ENCODE data around the gene STIMATE. TPM values are rescaled to one million over a fixed set of nuclear protein-coding genes. Genes with fewer than 3 reads are reported as not detected.

Gene STIMATE
- total RNA-seq, 1 experiment from 2014 or later: 13.5 TPM

GRCh38 chr3:52829482-52829881 lies 67.9 kb downstream of the STIMATE start:
- ChIA-PET POLR2A (no interaction called here), CTCF (interaction anchor here (1.1 kb wide), 1 partner anchor 9 kb away, joined by 4 read pairs; no protein-coding TSS in a partner anchor)
- Mint-ChIP-seq H3K4me1 (ENCODE audit: low read depth, unreplicated experiment) (peaks cover 5% of the 10 kb centered on the region), H3K36me3 (ENCODE audit: insufficient read depth, unreplicated experiment) (no peaks in the 10 kb centered on the region), H3K27ac (ENCODE audit: unreplicated experiment) (no peak overlapping the region), H3K9me3 (ENCODE audit: unreplicated experiment) (no peaks in the 10 kb centered on the region), H3K27me3 (ENCODE audit: insufficient read depth, unreplicated experiment) (no peaks in the 10 kb centered on the region), H3K4me3 (ENCODE audit: unreplicated experiment) (no peak overlapping the region)
- Histone ChIP-seq H3K4me3 (ENCODE audit: low read depth, low read length) (no peak overlapping the region), H3K36me3 (ENCODE audit: control insufficient read depth, insufficient read depth, low read length) (no peaks in the 10 kb centered on the region), H3K27me3 (replicated peaks; ENCODE audit: control insufficient read depth, insufficient read depth, low read length) (no peaks in the 10 kb centered on the region), H3K4me1 (no peaks in the 10 kb centered on the region), H3K9me3 (no peaks in the 10 kb centered on the region)
- BruUV-seq (replicated peaks): no TSS peak
- DNase-seq: no peak
- no peak for TF ChIP-seq CTCF (IDR thresholded peaks at IDR 0.05; ENCODE audit: insufficient read depth in 1 of 2, low read depth in 1 of 2, low read length in 1 of 2, severe bottlenecking in 1 of 2, unreplicated experiment in 1 of 2)
- intact Hi-C loops (cut with micrococcal nuclease; ENCODE audit: unreplicated experiment): no loop called here

- no peak overlapping the region for H3K4me3 Mint-ChIP-seq (ENCODE audit: unreplicated experiment)
- no peaks in the 10 kb centered on the region for H3K36me3 Mint-ChIP-seq (ENCODE audit: insufficient read depth, unreplicated experiment)
- H3K27ac Mint-ChIP-seq (ENCODE audit: unreplicated experiment): no peak overlapping the region
- peak in 1 of 2 experiments; percentile 54 for TF ChIP-seq CTCF (IDR thresholded peaks at IDR 0.05; ENCODE audit: insufficient read depth in 1 of 2, low read depth in 1 of 2, low read length in 1 of 2, severe bottlenecking in 1 of 2, unreplicated experiment in 1 of 2)
- BruUV-seq (replicated peaks): no TSS peak
- H3K9me3 Mint-ChIP-seq (ENCODE audit: unreplicated experiment): no peaks in the 10 kb centered on the region
- Histone ChIP-seq H3K4me3 (ENCODE audit: low read depth, low read length) (no peak overlapping the region), H3K27me3 (replicated peaks; ENCODE audit: control insufficient read depth, insufficient read depth, low read length) (no peaks in the 10 kb centered on the region), H3K36me3 (ENCODE audit: control insufficient read depth, insufficient read depth, low read length) (no peaks in the 10 kb centered on the region), H3K9me3 (no peaks in the 10 kb centered on the region), H3K4me1 (no peaks in the 10 kb centered on the region)
- no peaks in the 10 kb centered on the region for H3K27me3 Mint-ChIP-seq (ENCODE audit: insufficient read depth, unreplicated experiment)
- DNase-seq: peak; percentile 50 to 59
- CTCF ChIA-PET: no interaction called here
- peaks cover 5% of the 10 kb centered on the region for H3K4me1 Mint-ChIP-seq (ENCODE audit: low read depth, unreplicated experiment)
- intact Hi-C loops (cut with micrococcal nuclease; ENCODE audit: unreplicated experiment): no loop called here
- POLR2A ChIA-PET: no interaction called here
Observed at GRCh38 chr3:52827866-52828376, 69.4 kb downstream of the STIMATE start.

GRCh38 chr3:52827441-52827840 lies 69.9 kb downstream of the STIMATE start:
- CTCF ChIA-PET: no interaction called here
- no peak for DNase-seq
- Histone ChIP-seq H3K4me3 (ENCODE audit: low read depth, low read length) (no peak overlapping the region), H3K27me3 (replicated peaks; ENCODE audit: control insufficient read depth, insufficient read depth, low read length) (no peaks in the 10 kb centered on the region), H3K36me3 (ENCODE audit: control insufficient read depth, insufficient read depth, low read length) (no peaks in the 10 kb centered on the region), H3K9me3 (no peaks in the 10 kb centered on the region), H3K4me1 (no peaks in the 10 kb centered on the region)
- H3K4me1 Mint-ChIP-seq (ENCODE audit: low read depth, unreplicated experiment): peaks cover 5% of the 10 kb centered on the region
- intact Hi-C loops (cut with micrococcal nuclease; ENCODE audit: unreplicated experiment): no loop called here
- no peak overlapping the region for H3K4me3 Mint-ChIP-seq (ENCODE audit: unreplicated experiment)
- no peak overlapping the region for H3K27ac Mint-ChIP-seq (ENCODE audit: unreplicated experiment)
- no peaks in the 10 kb centered on the region for H3K9me3 Mint-ChIP-seq (ENCODE audit: unreplicated experiment)
- no peaks in the 10 kb centered on the region for H3K36me3 Mint-ChIP-seq (ENCODE audit: insufficient read depth, unreplicated experiment)
- BruUV-seq (replicated peaks): no TSS peak
- no peaks in the 10 kb centered on the region for H3K27me3 Mint-ChIP-seq (ENCODE audit: insufficient read depth, unreplicated experiment)
- no peak for TF ChIP-seq CTCF (IDR thresholded peaks at IDR 0.05; ENCODE audit: insufficient read depth in 1 of 2, low read depth in 1 of 2, low read length in 1 of 2, severe bottlenecking in 1 of 2, unreplicated experiment in 1 of 2)
- POLR2A ChIA-PET: no interaction called here
